Measurements from ENCODE around the gene OR5H2. TPM values are rescaled to one million over a fixed set of nuclear protein-coding genes. Genes with fewer than 3 reads are reported as not detected.

OR5H2 gene
- total and polyA plus RNA-seq, 10 of the 15 experiments (the other 5 are each of a cell fraction or from before 2014, with no cell fraction given) = 1.7 TPM; not detected in 9

- TF ChIP-seq MTA2 (IDR thresholded peaks at IDR 0.05; ENCODE audit: low read depth) (peak; percentile 82), SPI1 (IDR thresholded peaks at IDR 0.05; ENCODE audit: borderline replicate concordance, insufficient read depth, low read depth, low read length) (no peak), ELK1 (IDR thresholded peaks at IDR 0.05; ENCODE audit: low read depth, low read length) (no peak), ZBTB40 (IDR thresholded peaks at IDR 0.05; ENCODE audit: borderline replicate concordance) (no peak), BCL11A (IDR thresholded peaks at IDR 0.05; ENCODE audit: low read depth, low read length) (peak; percentile 70; the same call in 1 of the 2 replicates), RFX5 (IDR thresholded peaks at IDR 0.05; ENCODE audit: low read depth, low read length) (no peak), IRF4 (IDR thresholded peaks at IDR 0.05; ENCODE audit: low read depth, low read length) (0 out of 2 replicates have a peak, but pooled peaks have one; percentile 18), RELB (IDR thresholded peaks at IDR 0.05; ENCODE audit: low read depth) (no peak), BRCA1 (IDR thresholded peaks at IDR 0.05; ENCODE audit: low read depth, low read length) (no peak), SMC3 (IDR thresholded peaks at IDR 0.05; ENCODE audit: borderline replicate concordance, low read length) (no peak), NRF1 (conservative IDR thresholded peaks at IDR 0.05; ENCODE audit: low read depth, low read length) (no peak), WRNIP1 (IDR thresholded peaks at IDR 0.05; ENCODE audit: borderline replicate concordance, low read depth, low read length) (no peak), SIN3A (IDR thresholded peaks at IDR 0.05; ENCODE audit: low read depth, low read length) (no peak), FOS (IDR thresholded peaks at IDR 0.05; ENCODE audit: borderline replicate concordance, extremely low read depth, insufficient read length) (no peak), MEF2A (IDR thresholded peaks at IDR 0.05; ENCODE audit: insufficient read depth, low read depth, low read length) (no peak), ASH2L (IDR thresholded peaks at IDR 0.05; ENCODE audit: borderline replicate concordance, low read depth) (no peak), MAX (IDR thresholded peaks at IDR 0.05; ENCODE audit: low read depth, low read length) (no peak), IRF5 (IDR thresholded peaks at IDR 0.05; ENCODE audit: borderline replicate concordance) (no peak), E2F8 (IDR thresholded peaks at IDR 0.05; ENCODE audit: low read depth, partially characterized antibody) (no peak), SIX5 (IDR thresholded peaks at IDR 0.05; ENCODE audit: low read depth, low read length, severe bottlenecking) (no peak)
Observed at GRCh38 chr3:98331329-98331728, 49.0 kb downstream of the OR5H2 start (continued).

All from GM12878 (cell line).